ENCODE measurements around the gene JMJD7.

The JMJD7 gene

DNA sequence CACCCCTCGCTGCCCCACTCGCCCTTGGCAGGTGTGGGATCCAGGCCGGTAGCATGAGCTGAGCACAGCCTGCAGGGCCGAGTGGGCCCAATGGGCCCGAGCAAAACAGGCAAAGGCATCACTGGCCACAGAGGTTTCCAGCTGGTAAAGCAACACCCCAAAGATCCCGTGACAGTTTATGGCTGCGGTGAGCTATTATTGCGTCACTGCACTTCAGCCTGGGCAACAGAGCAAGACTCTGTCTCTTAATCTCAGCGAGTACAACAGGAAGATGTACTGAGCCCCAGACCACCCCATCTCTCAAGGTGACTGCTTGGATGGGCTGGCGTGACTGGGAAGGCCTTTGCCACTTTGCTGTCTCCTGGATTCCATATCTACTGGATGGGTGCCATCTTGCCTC, 4.3 kb downstream of the JMJD7 start:
- H3K4me3 ChIP-seq (ENCODE audit: control insufficient read depth, low read depth, low read length), result no peak overlapping the region
- DNase-seq (ENCODE audit: low read depth), result no peak
- TF ChIP-seq, protein P1, sequence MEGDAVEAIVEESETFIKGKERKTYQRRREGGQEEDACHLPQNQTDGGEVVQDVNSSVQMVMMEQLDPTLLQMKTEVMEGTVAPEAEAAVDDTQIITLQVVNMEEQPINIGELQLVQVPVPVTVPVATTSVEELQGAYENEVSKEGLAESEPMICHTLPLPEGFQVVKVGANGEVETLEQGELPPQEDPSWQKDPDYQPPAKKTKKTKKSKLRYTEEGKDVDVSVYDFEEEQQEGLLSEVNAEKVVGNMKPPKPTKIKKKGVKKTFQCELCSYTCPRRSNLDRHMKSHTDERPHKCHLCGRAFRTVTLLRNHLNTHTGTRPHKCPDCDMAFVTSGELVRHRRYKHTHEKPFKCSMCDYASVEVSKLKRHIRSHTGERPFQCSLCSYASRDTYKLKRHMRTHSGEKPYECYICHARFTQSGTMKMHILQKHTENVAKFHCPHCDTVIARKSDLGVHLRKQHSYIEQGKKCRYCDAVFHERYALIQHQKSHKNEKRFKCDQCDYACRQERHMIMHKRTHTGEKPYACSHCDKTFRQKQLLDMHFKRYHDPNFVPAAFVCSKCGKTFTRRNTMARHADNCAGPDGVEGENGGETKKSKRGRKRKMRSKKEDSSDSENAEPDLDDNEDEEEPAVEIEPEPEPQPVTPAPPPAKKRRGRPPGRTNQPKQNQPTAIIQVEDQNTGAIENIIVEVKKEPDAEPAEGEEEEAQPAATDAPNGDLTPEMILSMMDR (conservative IDR thresholded peaks at IDR 0.05; ENCODE audit: control insufficient read depth, insufficient read depth, low read depth, low read length), result no peak

DNA sequence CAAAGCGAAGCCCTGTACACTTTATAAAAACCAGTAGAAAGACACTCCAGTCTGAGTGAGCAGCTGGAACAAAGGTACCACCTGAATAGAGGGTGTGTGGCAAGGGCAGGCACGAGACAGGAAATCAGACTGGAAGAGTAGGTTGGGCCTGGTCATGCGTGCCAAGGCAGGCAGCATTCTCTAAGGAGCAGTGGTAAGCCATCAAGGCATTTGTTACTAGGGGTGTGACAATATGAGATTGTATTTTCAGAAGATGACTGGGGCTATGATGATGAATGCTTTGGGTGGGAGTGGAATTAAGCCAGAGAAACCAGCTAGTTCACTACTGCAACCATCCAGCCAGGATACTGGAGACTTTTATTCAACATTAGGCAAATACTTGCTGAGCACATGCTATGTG, 5.0 kb downstream of the JMJD7 start:
- no peak overlapping the region for H3K4me3 ChIP-seq (ENCODE audit: control insufficient read depth, low read depth, low read length)
- TF ChIP-seq, protein P1 (conservative IDR thresholded peaks at IDR 0.05; ENCODE audit: control insufficient read depth, insufficient read depth, low read depth, low read length), result no peak
- DNase-seq (ENCODE audit: low read depth), result no peak

DNA sequence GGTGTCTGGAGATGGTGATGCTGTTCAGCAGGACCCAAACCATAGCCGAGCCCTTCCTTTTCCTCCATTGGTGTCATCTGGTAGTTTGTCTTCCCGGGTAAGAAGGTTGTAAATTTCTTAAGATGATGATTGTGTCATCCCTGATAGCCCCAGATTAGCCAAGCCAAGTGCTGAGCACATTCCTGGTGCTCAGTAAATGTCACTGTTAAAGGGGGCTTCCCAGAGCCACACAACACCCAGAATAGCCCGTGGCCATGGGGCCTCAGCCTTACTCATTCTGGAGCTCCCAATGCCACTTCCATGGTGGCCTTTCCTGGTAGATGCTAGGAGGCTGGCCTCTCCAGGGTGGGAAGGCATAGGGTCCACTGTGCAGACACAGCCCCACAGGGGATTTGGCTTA, 6.2 kb downstream of the JMJD7 start:
- TF ChIP-seq, protein P1 (conservative IDR thresholded peaks at IDR 0.05; ENCODE audit: control insufficient read depth, insufficient read depth, low read depth, low read length), result no peak

DNA sequence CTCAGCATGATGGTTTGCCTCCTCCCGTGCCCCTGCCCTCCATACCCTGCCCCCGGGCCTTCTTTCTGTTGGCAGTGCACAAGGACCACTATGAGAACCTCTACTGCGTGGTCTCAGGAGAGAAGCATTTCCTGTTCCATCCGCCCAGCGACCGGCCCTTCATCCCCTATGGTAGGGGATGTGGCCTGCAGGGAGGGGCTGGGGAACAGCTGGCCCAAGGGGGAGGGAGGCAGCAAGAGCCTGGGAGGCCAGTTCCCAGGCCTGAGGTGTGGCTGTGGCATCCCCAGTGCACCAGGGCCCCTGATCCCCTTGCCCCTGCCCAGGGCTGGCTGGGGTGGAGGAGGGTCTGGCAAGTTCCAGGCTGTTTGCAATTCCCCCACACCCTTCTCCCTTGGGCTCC, 8.2 kb downstream of the JMJD7 start:
- TF ChIP-seq, protein P1 (conservative IDR thresholded peaks at IDR 0.05; ENCODE audit: control insufficient read depth, insufficient read depth, low read depth, low read length), result no peak
- no peak overlapping the region for H3K4me3 ChIP-seq (ENCODE audit: control insufficient read depth, low read depth, low read length)
- no peak for DNase-seq (ENCODE audit: low read depth)

More for the DNA sequence above, 6.2 kb downstream of the JMJD7 start:
- DNase-seq (ENCODE audit: low read depth), result no peak
- H3K4me3 ChIP-seq (ENCODE audit: control insufficient read depth, low read depth, low read length), result no peak overlapping the region

DNA sequence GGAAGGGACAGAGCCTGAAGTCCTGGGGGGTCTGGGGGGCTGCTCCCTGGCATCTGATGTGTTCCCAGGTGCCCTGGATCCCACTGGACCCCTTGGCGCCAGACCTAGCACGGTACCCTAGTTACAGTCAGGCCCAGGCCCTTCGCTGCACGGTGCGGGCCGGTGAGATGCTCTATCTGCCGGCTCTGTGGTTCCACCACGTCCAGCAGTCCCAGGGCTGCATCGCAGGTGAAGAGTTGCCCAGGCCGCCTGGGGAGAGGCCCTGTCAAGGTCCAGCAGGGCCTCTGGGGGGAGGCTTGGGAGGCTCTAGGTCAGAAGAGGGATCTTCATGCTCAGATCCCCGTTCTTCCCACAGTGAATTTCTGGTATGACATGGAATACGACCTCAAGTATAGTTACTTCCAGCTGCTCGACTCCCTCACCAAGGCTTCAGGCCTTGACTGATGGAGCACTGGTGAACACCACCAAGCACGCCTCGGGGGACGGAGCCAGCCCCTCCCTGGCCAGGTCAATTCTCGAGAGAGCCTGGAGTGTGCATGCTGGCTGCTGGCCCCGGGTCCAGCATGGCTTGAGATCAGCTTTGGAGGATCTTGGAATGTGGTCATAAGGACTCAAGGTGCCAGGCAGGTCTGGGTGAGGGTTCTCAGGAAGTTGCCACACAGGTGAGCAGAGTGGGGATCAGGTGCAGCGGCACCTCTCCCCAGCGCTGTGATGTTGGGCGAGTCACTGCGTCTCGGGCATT, 9.0 kb downstream of the JMJD7 start:
- TF ChIP-seq, protein P1 (conservative IDR thresholded peaks at IDR 0.05; ENCODE audit: control insufficient read depth, insufficient read depth, low read depth, low read length), result no peak
- H3K4me3 ChIP-seq (ENCODE audit: control insufficient read depth, low read depth, low read length), result no peak overlapping the region
- DNase-seq (ENCODE audit: low read depth), result no peak

DNA sequence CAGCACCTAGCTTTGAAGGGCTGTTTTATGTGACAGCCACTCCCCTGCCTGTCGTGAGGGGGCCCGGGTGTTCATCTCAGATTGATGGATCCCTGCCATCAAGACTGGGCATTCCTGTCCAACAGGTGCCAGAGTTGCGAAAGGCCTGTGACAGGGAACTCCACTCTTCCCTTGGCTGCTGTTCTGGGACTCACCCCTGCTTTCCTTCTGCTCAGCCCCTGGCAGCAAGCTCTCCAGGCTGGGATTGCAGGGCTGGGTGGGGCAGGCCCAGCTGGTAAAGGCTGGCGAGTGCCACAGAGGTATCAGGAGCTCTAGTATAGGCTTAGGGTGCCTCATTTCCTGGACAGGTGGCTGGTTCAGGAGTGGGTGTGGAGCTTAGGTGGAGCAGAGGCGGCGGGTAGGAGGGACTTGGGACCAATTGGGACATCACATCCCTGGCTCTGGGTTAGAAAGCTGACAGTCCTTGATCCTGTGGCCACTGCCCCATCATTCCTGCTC, 10.6 kb downstream of the JMJD7 start, which contains the start of gene PLA2G4B:
PLA2G4B (plus strand) TSS at position 448 of the 498 bp plus-strand sequence. CDS start 67 bp downstream, outside the sequence.
- TF ChIP-seq, protein P1 (conservative IDR thresholded peaks at IDR 0.05; ENCODE audit: control insufficient read depth, insufficient read depth, low read depth, low read length), result no peak

More for the DNA sequence above, 10.6 kb downstream of the JMJD7 start, which contains the start of gene PLA2G4B:
- H3K4me3 ChIP-seq (ENCODE audit: control insufficient read depth, low read depth, low read length), result no peak within 1 kb of the TSS
- no peak for DNase-seq (ENCODE audit: low read depth)
